Upper lobe of left lung (tissue), 4 donors: ENCODE data around the gene FBLIM1.

Source experiments
- CTCF ChIP-seq, 6 experiments: fragments of 450-650 bp in 4 of 6; fragments of 200-600 bp in 2 of 6; sonication (generic) in 2 of 6; IDR thresholded peaks; one replicate each; pipeline ENCODE4 v1.5.1; 2016 to 2019; ENCODE audit warnings: antibody characterized with exemption in 6 of 6
- POLR2AphosphoS5 ChIP-seq, 2 donors: sonication (generic); formaldehyde crosslinking; IDR thresholded peaks; one replicate each; pipeline ENCODE4 v1.5.1; 2017; ENCODE audit warnings: antibody characterized with exemption in 2 of 2

- TF ChIP-seq CTCF (IDR thresholded peaks at IDR 0.05) = no peak
- no peak for TF ChIP-seq POLR2AphosphoS5 (IDR thresholded peaks at IDR 0.05)
These were observed 75.3 kb downstream of the FBLIM1 start for GRCh38 chr1:15833842-15834405.
